Smooth muscle cell (in vitro differentiated cells): Measurements from ENCODE around the gene HUS1B. TPM values are rescaled to one million over a fixed set of nuclear protein-coding genes. Genes with fewer than 3 reads are reported as not detected.

Experiments
- DNase-seq: peaks from one replicate; lab custom pipeline; 2025; ENCODE audit not compliant: unreplicated experiment; lab: John Stamatoyannopoulos, UW
- H2AFZ ChIP-seq: fragments of 200-600 bp; sonication (generic); 2 replicates; pipeline ENCODE4 v1.6.0; 2016; ENCODE audit warnings: antibody characterized with exemption, low read depth, mild to moderate bottlenecking
- H3F3A ChIP-seq: fragments of 200-600 bp; sonication (generic); 2 replicates; pipeline ENCODE4 v1.6.0; 2017; ENCODE audit warnings: antibody characterized with exemption, low read depth
- H3K27ac ChIP-seq: fragments of 200-600 bp; sonication (generic); 2 replicates; pipeline ENCODE4 v1.5.1; 2016; ENCODE audit warnings: low read depth, mild to moderate bottlenecking
- H3K27me3 ChIP-seq: fragments of 200-600 bp; sonication (generic); 2 replicates; pipeline ENCODE4 v1.6.1; 2016; ENCODE audit warnings: low read depth, mild to moderate bottlenecking
- H3K36me3 ChIP-seq: fragments of 200-600 bp; sonication (generic); 2 replicates; pipeline ENCODE4 v1.5.1; 2016; ENCODE audit warnings: low read depth
- H3K4me1 ChIP-seq: fragments of 200-600 bp; sonication (generic); 2 replicates; pipeline ENCODE4 v1.5.1; 2016; ENCODE audit warnings: low read depth
- H3K4me2 ChIP-seq: fragments of 200-600 bp; sonication (generic); 2 replicates; pipeline ENCODE4 v1.6.0; 2016; ENCODE audit warnings: mild to moderate bottlenecking
- H3K4me3 ChIP-seq: fragments of 200-600 bp; sonication (generic); 2 replicates; pipeline ENCODE4 v1.5.1; 2016; ENCODE audit warnings: mild to moderate bottlenecking
- H3K79me2 ChIP-seq: fragments of 200-600 bp; sonication (generic); 2 replicates; pipeline ENCODE4 v1.6.0; 2016; ENCODE audit warnings: low read depth, mild to moderate bottlenecking
- H3K9ac ChIP-seq: fragments of 200-600 bp; sonication (generic); 2 replicates; pipeline ENCODE4 v1.6.0; 2016; ENCODE audit warnings: low read depth
- H3K9me3 ChIP-seq: fragments of 200-600 bp; sonication (generic); replicated peaks from 2 replicates; pipeline ENCODE4 v1.5.1; 2016; ENCODE audit warnings: low read depth
- H4K20me1 ChIP-seq: fragments of 200-600 bp; sonication (generic); 2 replicates; pipeline ENCODE4 v1.6.0; 2016; ENCODE audit warnings: low read depth
- CTCF ChIP-seq: fragments of 200-600 bp; sonication (generic); IDR thresholded peaks from 2 replicates; pipeline ENCODE4 v1.5.1; 2017; ENCODE audit warnings: borderline replicate concordance, mild to moderate bottlenecking, antibody characterized with exemption; ENCODE audit not compliant: insufficient read depth, poor library complexity, severe bottlenecking
- WGBS: methylation state at CpG from one replicate; pipeline ENCODE4 v1.1.7; 2016; ENCODE audit warnings: low lambda C conversion rate; 5-methylcytosine and 5-hydroxymethylcytosine counted together
- polyA plus RNA-seq: library from polyadenylated mRNA; unstranded; fragments of >200 nt; fragmentation: Nextera tagmentation; extraction: Ambion mirVana; gene quantifications from 2 replicates; pipeline ENCODE4 v1.2.1, GENCODE V29; 2016
- total RNA-seq: library from RNA; depleted of rRNA; stranded (reverse); fragments of >200 nt; gene quantifications from 2 replicates; pipeline ENCODE4 v1.2.3, GENCODE V29; 2014

HUS1B gene
- total RNA-seq (0.58 and 0.81 TPM in 2 replicates), polyA plus RNA-seq (0.52 and 0.62 TPM in 2 replicates)

GRCh38 chr6:656460-657252, at the start of gene HUS1B:
HUS1B (minus strand) TSS chr6:657100; CDS start chr6:656944, 156 bp downstream.
- Histone ChIP-seq H3K36me3 (no peaks in the 10 kb centered on the region), H3K4me1 (peaks cover 14% of the 10 kb centered on the region), H3K9me3 (no peaks in the 10 kb centered on the region), H3K4me3 (no peak within 1 kb of the TSS), H4K20me1 (peaks cover 5% of the 10 kb centered on the region), H3K79me2 (peaks cover 23% of the 10 kb centered on the region), H3K27ac (peak within 1 kb of the TSS; percentile 59), H3K4me2 (peak within 1 kb of the TSS; percentile 36), H3K27me3 (no peaks in the 10 kb centered on the region), H2AFZ (no peak within 1 kb of the TSS), H3F3A (no peaks in the 10 kb centered on the region), H3K9ac (peak within 1 kb of the TSS; percentile 12)
- TF ChIP-seq CTCF: no peak
- WGBS: 97% methylated on average over 60 of the region's 73 CpGs
- DNase-seq: no peak

- Histone ChIP-seq H3K9me3 (no peaks in the 10 kb centered on the region), H3K27me3 (no peaks in the 10 kb centered on the region), H3K9ac (no peak overlapping the region), H3K27ac (no peak overlapping the region), H2AFZ (no peak overlapping the region), H3K79me2 (no peaks in the 10 kb centered on the region), H3K36me3 (no peaks in the 10 kb centered on the region), H3K4me1 (peaks cover 5% of the 10 kb centered on the region), H4K20me1 (no peaks in the 10 kb centered on the region), H3K4me2 (no peak overlapping the region), H3F3A (no peaks in the 10 kb centered on the region), H3K4me3 (no peak overlapping the region)
- no peak for TF ChIP-seq CTCF
- no peak for DNase-seq
- WGBS: 71% methylated on average over 6 of the region's 6 CpGs
Observed at GRCh38 chr6:706146-706545, 49.2 kb upstream of the HUS1B start.

GRCh38 chr6:705047-705446, 48.1 kb upstream of the HUS1B start:
- H3K27ac ChIP-seq: no peak overlapping the region
- H4K20me1 ChIP-seq: no peaks in the 10 kb centered on the region
- no peaks in the 10 kb centered on the region for H3K36me3 ChIP-seq
- H3K4me2 ChIP-seq: no peak overlapping the region
- peaks cover 11% of the 10 kb centered on the region for H3K27me3 ChIP-seq
- no peak for TF ChIP-seq CTCF
- no peaks in the 10 kb centered on the region for H3K79me2 ChIP-seq
- 58% methylated on average over 4 of the region's 4 CpGs for WGBS
- no peak overlapping the region for H3K9ac ChIP-seq
- H2AFZ ChIP-seq: no peak overlapping the region
- no peaks in the 10 kb centered on the region for H3K9me3 ChIP-seq
- no peaks in the 10 kb centered on the region for H3K4me1 ChIP-seq
- DNase-seq: no peak
- no peaks in the 10 kb centered on the region for H3F3A ChIP-seq
- H3K4me3 ChIP-seq: no peak overlapping the region

GRCh38 chr6:704046-704445, 47.1 kb upstream of the HUS1B start:
- WGBS: 80% methylated on average over 6 of the region's 6 CpGs
- H3K27ac ChIP-seq: no peak overlapping the region
- no peak overlapping the region for H3K4me3 ChIP-seq
- TF ChIP-seq CTCF: no peak
- H3K9ac ChIP-seq: no peak overlapping the region
- H3K36me3 ChIP-seq: no peaks in the 10 kb centered on the region
- H3K27me3 ChIP-seq: peaks cover 12% of the 10 kb centered on the region
- H2AFZ ChIP-seq: no peak overlapping the region
- no peaks in the 10 kb centered on the region for H4K20me1 ChIP-seq
- H3K4me1 ChIP-seq: no peaks in the 10 kb centered on the region
- H3K4me2 ChIP-seq: no peak overlapping the region
- no peaks in the 10 kb centered on the region for H3K9me3 ChIP-seq
- H3F3A ChIP-seq: no peaks in the 10 kb centered on the region
- no peak for DNase-seq
- no peaks in the 10 kb centered on the region for H3K79me2 ChIP-seq
